GM18858 (cell line): Measurements from ENCODE around the gene EMCN.
A peak's percentile ranks its signal among the peaks of the same experiment; 100 is the strongest.
"Not testable (repeated sequence)": the region's sequence is repeated elsewhere in the genome, so short reads cannot be mapped to it uniquely, and the experiment has no call there.

ENCODE experiments used
- ATAC-seq: cut with Tn5 transposase; IDR thresholded peaks from one replicate; pipeline ENCODE4 v1.9.1; 2021; ENCODE audit not compliant: unreplicated experiment

Gene EMCN

GRCh38 chr4:100386270-100386669 is 131.6 kb downstream of the EMCN start:
- ATAC-seq: no peak

- not testable (repeated sequence) for ATAC-seq
Observed at GRCh38 chr4:100380401-100380800, 137.4 kb downstream of the EMCN start.

GRCh38 chr4:100379583-100380105 is 138.2 kb downstream of the EMCN start:
- no peak for ATAC-seq

GRCh38 chr4:100372432-100372831 is 145.4 kb downstream of the EMCN start:
- no peak for ATAC-seq

- ATAC-seq: no peak
Observed at GRCh38 chr4:100369871-100370270, 148.0 kb downstream of the EMCN start.

GRCh38 chr4:100367451-100367850 is 150.4 kb downstream of the EMCN start:
- ATAC-seq: no peak

- peak; percentile 42 for ATAC-seq
Observed at GRCh38 chr4:100366213-100366612, 151.6 kb downstream of the EMCN start.

GRCh38 chr4:100362366-100362765 is 155.5 kb downstream of the EMCN start:
- ATAC-seq: no peak

GRCh38 chr4:100361336-100361735 is 156.5 kb downstream of the EMCN start:
- ATAC-seq: no peak

- ATAC-seq: no peak
Observed at GRCh38 chr4:100360211-100360610, 157.6 kb downstream of the EMCN start.

GRCh38 chr4:100359441-100359840 is 158.4 kb downstream of the EMCN start:
- no peak for ATAC-seq

- no peak for ATAC-seq
Observed at GRCh38 chr4:100357542-100357941, 160.3 kb downstream of the EMCN start.

- ATAC-seq: no peak
Observed at GRCh38 chr4:100356172-100356571, 161.7 kb downstream of the EMCN start.

GRCh38 chr4:100352352-100352751 is 165.5 kb downstream of the EMCN start:
- ATAC-seq: not testable (repeated sequence)

GRCh38 chr4:100348473-100348872 is 169.3 kb downstream of the EMCN start:
- no peak for ATAC-seq

- no peak for ATAC-seq
Observed at GRCh38 chr4:100347241-100347640, 170.6 kb downstream of the EMCN start.

GRCh38 chr4:100345585-100345984 is 172.2 kb downstream of the EMCN start:
- no peak for ATAC-seq
